Aorta (tissue), 5 donors: ENCODE data around the gene EFHD2. TPM values are rescaled to one million over a fixed set of nuclear protein-coding genes. Genes with fewer than 3 reads are reported as not detected.

ENCODE experiments used
- ATAC-seq: fragments of 200-7000 bp; cut with Tn5 transposase; one replicate; pipeline ENCODE4 v1.9.1; 2022; ENCODE audit warnings: moderate library complexity; ENCODE audit not compliant: low FRiP score
- DNase-seq, 2 donors: peaks; one replicate each; pipeline ENCODE4 v3.0.0-alpha.2; 2020
- H3K27ac ChIP-seq, 2 donors: one replicate each; pipeline ENCODE4 v1.5.1; 2013; ENCODE audit warnings: low read length in 2 of 2, mild to moderate bottlenecking in 2 of 2, moderate library complexity in 2 of 2, control low read depth in 1 of 2, inconsistent platforms in 1 of 2, low read depth in 1 of 2
- H3K27me3 ChIP-seq, 2 donors: one replicate each; pipeline ENCODE4 v1.6.1; 2013; ENCODE audit warnings: control low read depth in 1 of 2, low read length in 1 of 2, mild to moderate bottlenecking in 1 of 2, moderate library complexity in 1 of 2; ENCODE audit not compliant: insufficient read depth in 2 of 2, control insufficient read depth in 1 of 2
- H3K36me3 ChIP-seq, 2 donors: one replicate each; pipeline ENCODE4 v1.6.1; 2013; ENCODE audit warnings: control low read depth in 1 of 2, low read length in 1 of 2, mild to moderate bottlenecking in 1 of 2; ENCODE audit not compliant: insufficient read depth in 2 of 2, control insufficient read depth in 1 of 2
- H3K4me1 ChIP-seq, 2 donors: one replicate each; pipeline ENCODE4 v1.6.1; 2013; ENCODE audit warnings: low read length in 2 of 2, control low read depth in 1 of 2, mild to moderate bottlenecking in 1 of 2, moderate library complexity in 1 of 2; ENCODE audit not compliant: insufficient read depth in 2 of 2, control insufficient read depth in 1 of 2
- H3K4me3 ChIP-seq, 2 donors: one replicate each; pipeline ENCODE4 v1.5.1; 2013; ENCODE audit warnings: low read length in 2 of 2, control low read depth in 1 of 2, mild to moderate bottlenecking in 1 of 2
- H3K9me3 ChIP-seq: one replicate; pipeline ENCODE4 v1.6.1; 2013; ENCODE audit warnings: mild to moderate bottlenecking, low read length; ENCODE audit not compliant: control insufficient read depth
- WGBS, 2 donors: extraction: QIAGEN DNeasy Blood & Tissue Kit; methylation state at CpG; one replicate each; pipeline ENCODE4 v1.1.7; 2013; 5-methylcytosine and 5-hydroxymethylcytosine counted together
- intact Hi-C, 2 donors: fragments of 100-400 bp; cut with DNase I; formaldehyde crosslinking; loops; one replicate each; pipeline versions ENCODE4 v1.14.2 to v1.15.0; 2022
- polyA plus RNA-seq, 2 donors: library from polyadenylated mRNA; stranded (reverse); fragments of 200-250 nt; gene quantifications; one replicate each; pipeline ENCODE4 v1.2.3, GENCODE V29; 2013
- total RNA-seq, 2 donors: library from RNA; stranded (reverse); fragmentation: NEBNext Ultra II Directional; extraction: Animal tissue kit (Norgen Biotek cat#: 25700); gene quantifications; one replicate each; pipeline ENCODE4 v1.2.1, GENCODE V29; 2021
- donor health status: healthy with polysubstance abuse.
- donor health status: Bipolar disorder and iron deficiency.
- donor health status: DM: no; HTN: no; CAD: no.
- donor health status: DM: no; HTN: no; CAD: no.
- donor health status: DM: yes; HTN: yes; CAD: no.

EFHD2 gene
- total and polyA plus RNA-seq, 4 donors = 17.9 to 43.7 (median 35.9) TPM

DNA sequence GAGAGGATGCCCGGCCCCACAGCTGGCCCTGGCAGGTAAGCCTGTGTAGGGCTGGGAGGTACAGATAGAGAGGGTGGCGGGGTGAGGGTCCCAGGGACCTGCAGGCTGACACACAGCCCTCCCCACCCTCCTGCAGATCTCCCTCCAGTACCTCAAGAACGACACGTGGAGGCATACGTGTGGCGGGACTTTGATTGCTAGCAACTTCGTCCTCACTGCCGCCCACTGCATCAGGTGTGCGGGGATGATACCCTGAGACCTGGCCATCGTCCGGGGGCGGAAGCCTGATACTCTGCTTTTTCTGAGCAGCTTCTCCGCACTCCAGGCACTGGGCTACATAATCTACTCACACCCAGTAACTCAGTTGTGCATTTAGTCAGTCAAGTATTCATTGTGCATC is 30.7 kb downstream of the EFHD2 start:
- ATAC-seq (no peak), DNase-seq (no peak)
- WGBS, 2 donors = 89 to 94% methylated on average over 13 of the region's 13 CpGs

DNA sequence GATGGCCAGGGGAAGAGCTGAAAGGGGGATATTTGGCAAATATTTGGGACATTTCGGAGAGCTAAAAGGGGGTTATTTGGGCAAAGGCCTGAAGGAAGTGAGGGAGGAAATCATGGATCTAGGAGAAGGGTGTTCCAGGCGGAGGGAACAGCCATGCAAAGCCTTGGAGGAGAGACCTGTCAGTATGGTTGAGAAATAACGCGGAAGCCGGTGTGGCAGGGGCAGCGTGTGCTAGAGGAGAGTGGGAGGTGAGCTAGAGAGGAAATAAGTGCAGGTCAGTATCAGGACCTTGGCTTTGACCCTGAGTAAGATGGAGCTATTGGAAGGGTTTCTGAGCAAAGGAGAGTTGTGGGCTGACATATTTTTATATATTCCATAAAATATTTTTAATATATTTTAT is 31.6 kb downstream of the EFHD2 start:
- DNase-seq (no peak), ATAC-seq (no peak)
- Histone ChIP-seq H3K9me3 (no peaks in the 10 kb centered on the region), H3K27ac (no peak overlapping the region), H3K4me1 (no peaks in the 10 kb centered on the region), H3K4me3 (no peak overlapping the region), H3K36me3 (no peaks in the 10 kb centered on the region), H3K27me3 (no peaks in the 10 kb centered on the region)
- intact Hi-C loops = no loop called here
- WGBS, 2 donors = 79 to 83% methylated on average over 6 of the region's 6 CpGs

More for the DNA sequence above, 30.7 kb downstream of the EFHD2 start:
- Histone ChIP-seq H3K4me3 (no peak overlapping the region), H3K4me1 (no peaks in the 10 kb centered on the region), H3K27me3 (no peaks in the 10 kb centered on the region), H3K36me3 (no peaks in the 10 kb centered on the region), H3K9me3 (no peaks in the 10 kb centered on the region), H3K27ac (no peak overlapping the region)
- intact Hi-C loops = no loop called here

DNA sequence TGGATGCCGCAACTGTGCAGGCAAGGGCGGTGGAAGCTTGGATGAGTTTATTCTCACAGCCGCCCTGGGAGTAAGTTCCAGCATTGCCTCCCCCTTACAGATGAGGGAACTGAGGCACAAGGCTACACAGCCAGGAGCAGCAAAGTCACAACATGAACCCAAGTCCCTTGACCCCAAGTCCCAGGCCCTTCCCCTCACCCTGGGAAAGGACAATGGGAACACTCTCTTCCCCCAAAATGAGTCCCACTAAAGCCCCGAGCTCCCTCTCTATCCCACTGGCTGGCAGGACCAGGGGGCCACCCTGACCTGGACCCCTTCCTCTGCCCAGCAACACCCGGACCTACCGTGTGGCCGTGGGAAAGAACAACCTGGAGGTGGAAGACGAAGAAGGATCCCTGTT is 32.4 kb downstream of the EFHD2 start:
- no peak for DNase-seq
- Histone ChIP-seq H3K4me3 (no peak overlapping the region), H3K36me3 (no peaks in the 10 kb centered on the region), H3K9me3 (no peaks in the 10 kb centered on the region), H3K27ac (no peak overlapping the region), H3K4me1 (no peaks in the 10 kb centered on the region), H3K27me3 (no peaks in the 10 kb centered on the region)
- intact Hi-C loops = no loop called here
- WGBS, 2 donors = 89 to 92% methylated on average over 8 of the region's 8 CpGs
- no peak for ATAC-seq

DNA sequence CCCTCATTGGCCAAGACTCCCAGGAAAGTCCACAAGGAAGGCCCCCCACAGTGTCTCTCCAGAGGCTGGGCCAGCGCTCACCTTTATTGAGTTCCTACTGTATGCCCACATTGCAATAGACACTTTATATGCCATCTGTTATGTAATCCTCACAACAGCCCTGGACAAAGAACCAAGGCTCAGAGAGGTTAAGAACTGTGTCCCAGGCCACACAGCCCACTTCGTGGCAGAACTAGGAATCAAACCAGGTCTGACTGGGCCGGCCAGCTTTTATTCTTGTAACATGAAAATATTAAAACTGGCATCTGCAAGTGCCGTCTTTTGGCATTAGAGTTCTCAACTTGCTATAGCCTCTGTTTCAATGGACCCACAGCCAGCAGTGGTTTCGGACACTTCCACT is 33.1 kb downstream of the EFHD2 start:
- 77 to 80% methylated on average over 5 of the region's 5 CpGs for WGBS, 2 donors

DNA sequence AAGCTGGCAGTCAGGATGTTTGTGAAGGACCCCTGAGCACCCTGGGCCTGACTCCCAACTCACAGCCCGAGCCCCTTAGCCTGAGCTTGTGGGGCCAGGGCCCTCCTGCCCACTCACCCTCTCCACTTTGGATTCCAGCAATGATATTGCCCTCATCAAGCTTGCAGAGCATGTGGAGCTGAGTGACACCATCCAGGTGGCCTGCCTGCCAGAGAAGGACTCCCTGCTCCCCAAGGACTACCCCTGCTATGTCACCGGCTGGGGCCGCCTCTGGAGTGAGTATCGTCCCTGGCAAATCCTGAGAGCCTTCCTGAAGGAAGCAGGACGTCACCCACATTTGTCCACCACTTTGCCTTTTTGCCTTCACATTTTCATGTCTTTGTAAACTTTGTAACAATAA is 33.6 kb downstream of the EFHD2 start:
- intact Hi-C loops = no loop called here
- no peak for DNase-seq

More for the DNA sequence above, 33.1 kb downstream of the EFHD2 start:
- Histone ChIP-seq H3K4me3 (no peak overlapping the region), H3K27ac (no peak overlapping the region), H3K27me3 (no peaks in the 10 kb centered on the region), H3K4me1 (no peaks in the 10 kb centered on the region), H3K36me3 (no peaks in the 10 kb centered on the region), H3K9me3 (no peaks in the 10 kb centered on the region)
- DNase-seq = no peak
- no peak for ATAC-seq
- intact Hi-C loops = no loop called here

DNA sequence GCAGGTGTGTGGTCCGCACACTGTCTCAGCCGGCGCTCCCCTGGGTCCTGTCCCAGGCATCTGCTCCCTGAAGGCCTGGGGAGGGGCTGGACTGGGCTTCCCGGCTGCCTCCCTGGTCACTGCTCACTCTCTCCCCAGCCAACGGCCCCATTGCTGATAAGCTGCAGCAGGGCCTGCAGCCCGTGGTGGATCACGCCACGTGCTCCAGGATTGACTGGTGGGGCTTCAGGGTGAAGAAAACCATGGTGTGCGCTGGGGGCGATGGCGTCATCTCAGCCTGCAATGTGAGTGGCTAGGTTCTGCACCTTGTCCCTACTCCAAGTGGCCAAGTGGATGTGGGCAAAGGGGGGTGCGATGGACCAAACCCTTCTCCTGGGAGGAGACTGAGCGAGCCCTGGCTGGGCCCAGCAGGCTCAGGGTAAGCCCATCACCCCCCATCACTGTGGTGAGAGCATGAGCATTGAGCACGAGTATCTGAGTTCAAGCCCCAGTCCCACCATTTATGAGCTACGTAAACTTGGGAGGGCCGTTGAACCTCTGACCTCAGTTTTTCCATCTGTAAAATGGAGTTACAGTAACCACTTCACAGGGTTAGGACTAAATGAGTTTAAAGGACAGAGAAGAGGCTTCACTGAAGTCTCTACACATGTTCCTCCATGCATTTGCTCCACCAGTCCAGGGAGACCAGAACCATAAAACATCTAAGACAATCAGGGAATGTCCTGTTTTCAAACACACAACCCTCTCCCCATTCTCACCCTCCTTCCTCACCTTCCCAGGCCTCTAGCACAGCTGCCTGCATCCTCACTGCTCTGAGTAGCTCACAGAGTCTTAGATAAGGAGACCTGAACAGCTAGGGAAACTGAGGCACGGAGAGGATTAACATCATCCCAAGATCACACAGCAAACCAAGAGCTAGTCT is 35.0 kb downstream of the EFHD2 start:
- no peak overlapping the region for H3K27ac ChIP-seq
- WGBS, 2 donors = 79 to 80% methylated on average over 17 of the region's 17 CpGs
- H3K9me3 ChIP-seq = no peaks in the 10 kb centered on the region
- no peaks in the 10 kb centered on the region for H3K36me3 ChIP-seq
- DNase-seq = no peak
- ATAC-seq = no peak
- H3K4me3 ChIP-seq = no peak overlapping the region
- H3K4me1 ChIP-seq = no peaks in the 10 kb centered on the region
- intact Hi-C loops = no loop called here
- H3K27me3 ChIP-seq = no peaks in the 10 kb centered on the region

More for the DNA sequence above, 33.6 kb downstream of the EFHD2 start:
- no peak for ATAC-seq
- H3K4me3 ChIP-seq = no peak overlapping the region
- H3K27ac ChIP-seq = no peak overlapping the region
- no peaks in the 10 kb centered on the region for H3K27me3 ChIP-seq
- H3K36me3 ChIP-seq = no peaks in the 10 kb centered on the region
- H3K4me1 ChIP-seq = no peaks in the 10 kb centered on the region
- H3K9me3 ChIP-seq = no peaks in the 10 kb centered on the region
- 68 to 77% methylated on average over 5 of the region's 5 CpGs for WGBS, 2 donors

DNA sequence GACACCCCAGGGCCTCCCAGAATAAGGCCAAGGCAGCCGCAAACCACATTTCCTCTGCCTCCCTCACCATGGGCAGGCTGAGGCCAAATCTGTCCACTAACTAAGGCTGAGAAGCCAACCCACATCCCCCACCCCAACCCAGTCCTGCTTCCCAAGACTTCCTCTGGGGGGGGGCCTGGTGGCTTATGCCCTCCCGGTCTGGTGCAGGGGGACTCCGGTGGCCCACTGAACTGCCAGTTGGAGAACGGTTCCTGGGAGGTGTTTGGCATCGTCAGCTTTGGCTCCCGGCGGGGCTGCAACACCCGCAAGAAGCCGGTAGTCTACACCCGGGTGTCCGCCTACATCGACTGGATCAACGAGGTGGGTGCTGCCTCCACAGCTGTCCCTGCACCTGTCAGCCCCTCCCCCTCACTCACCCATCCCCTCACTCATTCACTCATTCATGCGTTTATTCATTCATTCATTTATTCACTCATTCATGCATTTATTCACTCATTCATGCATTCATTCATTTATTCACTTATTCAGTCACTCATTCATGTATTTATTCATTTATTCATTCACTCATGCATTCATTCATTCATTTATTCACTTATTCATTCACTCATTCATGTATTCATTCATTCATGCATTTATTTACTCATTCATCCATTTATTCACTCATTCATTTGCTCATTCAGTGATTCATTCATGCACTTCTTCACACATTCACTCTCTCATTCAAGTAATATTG is 35.9 kb downstream of the EFHD2 start:
- ATAC-seq = no peak
- Histone ChIP-seq H3K9me3 (no peaks in the 10 kb centered on the region), H3K4me3 (no peak overlapping the region), H3K27ac (no peak overlapping the region), H3K4me1 (no peaks in the 10 kb centered on the region), H3K27me3 (no peaks in the 10 kb centered on the region), H3K36me3 (no peaks in the 10 kb centered on the region)
- intact Hi-C loops = no loop called here
- 89 to 90% methylated on average over 14 of the region's 14 CpGs for WGBS, 2 donors
- no peak for DNase-seq

DNA sequence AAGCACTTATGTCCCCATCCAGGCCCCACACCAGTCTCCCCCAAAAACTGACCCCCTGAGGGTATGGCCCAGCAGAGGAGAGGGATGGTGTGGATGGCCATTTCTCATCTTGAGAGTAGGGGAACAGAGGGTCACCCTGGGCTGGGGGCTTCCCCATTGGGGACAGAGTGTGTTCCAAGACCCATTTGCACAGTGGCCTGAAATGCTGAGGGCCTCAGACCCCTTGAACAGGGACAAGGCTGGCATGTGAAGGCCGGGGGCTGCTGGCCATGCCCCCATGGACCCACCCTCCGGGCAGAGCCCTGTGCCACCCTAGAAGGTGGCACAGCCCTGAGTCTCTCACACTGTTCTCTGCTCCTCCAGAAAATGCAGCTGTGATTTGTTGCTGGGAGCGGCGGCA is 36.5 kb downstream of the EFHD2 start:
- ATAC-seq (no peak), DNase-seq (no peak)
- H3K36me3 ChIP-seq = no peaks in the 10 kb centered on the region
- 86% methylated on average over 4 of the region's 4 CpGs for WGBS, 2 donors
- no peak overlapping the region for H3K4me3 ChIP-seq
- no peak overlapping the region for H3K27ac ChIP-seq
- H3K27me3 ChIP-seq = no peaks in the 10 kb centered on the region
- no peaks in the 10 kb centered on the region for H3K9me3 ChIP-seq
- no peaks in the 10 kb centered on the region for H3K4me1 ChIP-seq
- intact Hi-C loops = no loop called here
